KOPT-K1 (cell line): Measurements from ENCODE around the gene TYROBP.
"Not testable (repeated sequence)": the region's sequence is repeated elsewhere in the genome, so short reads cannot be mapped to it uniquely, and the experiment has no call there.

Experiments used
- H3K27ac ChIP-seq: fragments of 200-600 bp; sonication (generic); 2 replicates; pipeline ENCODE4 v1.5.1; 2016; ENCODE audit warnings: antibody characterized with exemption, mild to moderate bottlenecking, low read depth, low read length; ENCODE audit not compliant: poor library complexity, severe bottlenecking
- H3K36me3 ChIP-seq: fragments of 200-600 bp; sonication (generic); 2 replicates; pipeline ENCODE4 v1.5.1; 2017; ENCODE audit warnings: antibody characterized with exemption, mild to moderate bottlenecking, low read length, moderate library complexity; ENCODE audit not compliant: insufficient read depth
- H3K9me3 ChIP-seq: fragments of 200-600 bp; sonication (generic); 2 replicates; pipeline ENCODE4 v1.5.1; 2017; ENCODE audit warnings: antibody characterized with exemption, low read length, mild to moderate bottlenecking; ENCODE audit not compliant: insufficient read depth, poor library complexity, severe bottlenecking

Gene TYROBP

DNA sequence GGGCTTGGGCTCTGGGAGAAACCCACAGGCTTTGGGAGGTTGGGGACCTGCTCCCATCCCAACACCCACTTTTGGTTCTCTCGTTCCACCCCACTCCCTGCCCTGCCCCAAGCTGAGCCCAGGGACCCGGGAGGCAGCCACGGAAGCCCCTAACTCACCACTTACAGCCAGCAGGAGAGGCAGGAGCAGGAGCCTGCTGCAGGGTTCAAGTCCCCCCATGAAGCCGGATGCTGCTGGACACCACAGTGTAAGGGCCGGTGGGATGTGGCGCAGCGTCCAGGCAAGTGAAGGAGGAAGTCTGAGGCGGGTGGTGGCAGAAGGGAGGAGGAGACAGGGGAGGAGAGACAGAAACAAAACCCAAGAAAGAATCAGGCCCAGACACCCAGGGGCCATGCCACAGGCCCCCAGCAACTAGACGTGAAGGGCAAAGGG, at the start of gene TYROBP:
Gene TYROBP (minus strand): TSS at position 286 of the 432 bp plus-strand sequence. CDS start 67 bp downstream, at position 219.
- no peaks in the 10 kb centered on the region for H3K9me3 ChIP-seq
- peak within 1 kb of the TSS; percentile 60 for H3K27ac ChIP-seq
- no peaks in the 10 kb centered on the region for H3K36me3 ChIP-seq

DNA sequence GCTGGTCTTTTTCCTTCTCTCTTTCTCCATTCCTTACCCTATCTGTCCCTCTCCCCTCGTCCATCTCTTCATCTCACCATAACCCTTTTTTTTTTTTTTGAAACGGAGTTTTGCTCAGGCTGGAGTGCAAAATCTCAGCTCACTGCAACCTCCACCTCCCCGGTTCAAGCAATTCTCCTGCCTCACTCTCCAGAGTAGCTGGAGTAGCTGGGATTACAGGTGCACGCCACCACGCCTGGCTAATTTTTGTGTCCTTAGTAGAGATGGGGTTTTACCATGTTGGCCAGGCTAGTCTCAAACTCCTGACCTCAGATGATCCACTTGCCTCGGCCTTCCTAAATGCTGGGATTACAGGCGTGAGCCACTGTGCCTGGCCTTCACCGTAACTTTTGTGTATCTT, 49.3 kb upstream of the TYROBP start:
- not testable (repeated sequence) for H3K9me3 ChIP-seq, H3K36me3 ChIP-seq, H3K27ac ChIP-seq

DNA sequence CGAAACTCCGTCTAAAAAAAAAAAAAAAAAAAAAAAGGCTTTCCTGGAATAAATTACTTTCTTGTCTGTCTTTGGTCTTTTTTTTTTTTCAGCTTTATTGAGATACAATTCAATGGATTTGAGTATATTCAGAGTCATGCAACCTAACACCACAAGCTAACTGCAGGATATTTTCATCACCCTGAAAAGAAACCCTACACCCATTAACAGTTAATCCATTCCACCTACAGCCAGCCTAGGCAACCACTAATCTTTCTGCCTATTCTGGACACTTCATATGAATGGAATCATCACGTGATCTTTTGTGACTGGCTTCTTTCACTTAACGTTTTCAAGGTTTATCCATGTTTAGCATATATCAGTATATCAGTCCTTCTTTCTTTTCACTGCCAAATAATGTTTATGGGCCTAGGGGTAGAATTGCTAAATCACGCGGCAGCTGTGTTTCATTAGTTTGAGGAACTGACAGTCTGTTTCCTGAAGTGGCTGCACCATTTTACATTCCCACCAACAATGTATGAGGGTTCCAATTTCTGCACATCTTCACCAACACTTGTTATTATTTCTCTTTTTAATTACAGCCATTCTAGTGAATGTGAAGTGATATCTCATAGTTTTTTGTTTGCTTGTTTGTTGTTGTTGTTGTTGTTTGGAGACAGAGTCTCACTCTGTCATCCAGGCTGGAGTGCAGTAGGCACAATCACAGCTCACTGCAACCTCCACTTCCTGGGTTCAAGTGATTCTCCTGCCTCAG, 48.0 kb upstream of the TYROBP start:
- Histone ChIP-seq H3K27ac (no peak overlapping the region), H3K36me3 (no peaks in the 10 kb centered on the region), H3K9me3 (peaks cover 6% of the 10 kb centered on the region)

DNA sequence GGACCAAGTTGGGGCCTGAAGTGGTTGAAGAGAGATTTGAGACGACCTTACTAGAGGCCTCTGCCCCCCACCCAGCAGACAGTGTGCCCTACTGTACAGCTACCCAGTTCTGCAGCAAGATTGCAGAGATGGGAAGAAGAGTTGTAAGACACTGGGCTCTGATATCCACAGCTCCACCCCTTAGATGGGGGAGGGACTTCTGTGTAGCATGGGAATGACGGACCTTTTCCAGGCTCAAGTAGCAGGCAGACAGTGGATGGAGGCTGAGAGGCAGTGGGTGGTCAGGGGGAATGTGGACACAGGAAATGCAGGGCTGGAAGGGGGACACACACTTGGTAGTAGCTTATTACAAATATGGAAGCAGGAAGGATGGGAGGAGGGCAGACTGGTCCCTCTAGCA, 41.0 kb upstream of the TYROBP start:
- no peaks in the 10 kb centered on the region for H3K9me3 ChIP-seq
- H3K36me3 ChIP-seq = no peaks in the 10 kb centered on the region
- H3K27ac ChIP-seq = no peak overlapping the region

DNA sequence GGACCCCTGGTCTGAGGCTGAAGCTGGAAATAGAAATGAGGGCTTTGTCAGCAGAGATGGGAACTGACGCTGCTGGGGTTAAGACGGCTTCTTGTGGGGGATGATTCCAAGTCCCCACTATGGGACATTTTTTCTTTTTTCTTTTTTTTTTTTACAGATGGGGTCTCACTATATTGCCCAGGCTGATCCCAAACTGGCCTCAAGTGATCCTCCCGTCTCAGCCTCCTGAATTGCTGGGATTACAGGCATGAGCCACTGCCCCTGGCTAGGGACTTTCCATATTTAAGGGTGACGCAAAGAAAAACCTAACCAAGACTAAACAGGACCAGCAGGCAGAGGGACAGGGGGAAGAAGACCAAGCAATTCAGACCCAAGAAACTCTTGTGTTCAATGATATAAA, 38.1 kb upstream of the TYROBP start:
- H3K27ac ChIP-seq = no peak overlapping the region
- no peaks in the 10 kb centered on the region for H3K36me3 ChIP-seq

DNA sequence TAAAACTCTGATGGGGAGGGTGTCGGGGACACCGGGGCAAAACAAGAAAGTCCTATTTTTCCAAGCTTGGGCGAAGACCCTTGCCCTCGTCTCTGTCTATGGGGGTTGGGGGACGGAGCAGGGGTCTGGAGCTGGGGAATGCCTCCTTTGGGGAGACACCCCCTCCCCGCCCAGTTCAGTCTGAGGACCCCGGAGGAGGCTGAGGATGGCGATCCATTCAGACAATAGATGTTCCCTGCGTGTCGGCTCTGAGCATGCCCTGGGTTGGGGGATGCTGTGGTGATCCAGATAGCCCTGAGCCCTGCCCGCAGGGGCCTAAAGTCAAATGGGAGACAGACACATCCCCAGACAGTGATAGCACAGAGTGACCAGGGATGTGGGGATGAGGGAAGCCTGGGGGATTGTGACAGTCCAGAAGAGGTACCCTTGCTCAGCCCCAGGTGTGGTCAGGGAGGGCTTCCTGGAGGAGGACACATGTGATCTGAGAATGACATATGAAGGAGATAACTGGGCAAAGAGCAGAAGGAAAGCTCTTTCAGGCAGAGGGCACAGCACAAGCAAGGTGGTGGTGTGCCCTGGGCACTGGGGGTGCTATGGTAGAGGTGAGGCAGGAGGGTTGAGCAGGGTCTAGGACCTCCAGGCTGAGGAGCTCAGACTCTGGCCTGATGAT, 37.2 kb upstream of the TYROBP start:
- Histone ChIP-seq H3K36me3 (no peaks in the 10 kb centered on the region), H3K9me3 (no peaks in the 10 kb centered on the region), H3K27ac (no peak overlapping the region)

More for the DNA sequence above, 38.1 kb upstream of the TYROBP start:
- H3K9me3 ChIP-seq = no peaks in the 10 kb centered on the region

DNA sequence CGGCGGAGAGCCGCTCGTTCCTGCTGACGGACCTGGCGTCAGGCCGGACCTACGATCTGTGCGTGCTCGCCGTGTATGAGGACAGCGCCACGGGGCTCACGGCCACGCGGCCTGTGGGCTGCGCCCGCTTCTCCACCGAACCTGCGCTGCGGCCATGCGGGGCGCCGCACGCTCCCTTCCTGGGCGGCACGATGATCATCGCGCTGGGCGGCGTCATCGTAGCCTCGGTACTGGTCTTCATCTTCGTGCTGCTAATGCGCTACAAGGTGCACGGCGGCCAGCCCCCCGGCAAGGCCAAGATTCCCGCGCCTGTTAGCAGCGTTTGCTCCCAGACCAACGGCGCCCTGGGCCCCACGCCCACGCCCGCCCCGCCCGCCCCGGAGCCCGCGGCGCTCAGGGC, 36.5 kb upstream of the TYROBP start:
- Histone ChIP-seq H3K9me3 (no peaks in the 10 kb centered on the region), H3K27ac (no peak overlapping the region), H3K36me3 (no peaks in the 10 kb centered on the region)

DNA sequence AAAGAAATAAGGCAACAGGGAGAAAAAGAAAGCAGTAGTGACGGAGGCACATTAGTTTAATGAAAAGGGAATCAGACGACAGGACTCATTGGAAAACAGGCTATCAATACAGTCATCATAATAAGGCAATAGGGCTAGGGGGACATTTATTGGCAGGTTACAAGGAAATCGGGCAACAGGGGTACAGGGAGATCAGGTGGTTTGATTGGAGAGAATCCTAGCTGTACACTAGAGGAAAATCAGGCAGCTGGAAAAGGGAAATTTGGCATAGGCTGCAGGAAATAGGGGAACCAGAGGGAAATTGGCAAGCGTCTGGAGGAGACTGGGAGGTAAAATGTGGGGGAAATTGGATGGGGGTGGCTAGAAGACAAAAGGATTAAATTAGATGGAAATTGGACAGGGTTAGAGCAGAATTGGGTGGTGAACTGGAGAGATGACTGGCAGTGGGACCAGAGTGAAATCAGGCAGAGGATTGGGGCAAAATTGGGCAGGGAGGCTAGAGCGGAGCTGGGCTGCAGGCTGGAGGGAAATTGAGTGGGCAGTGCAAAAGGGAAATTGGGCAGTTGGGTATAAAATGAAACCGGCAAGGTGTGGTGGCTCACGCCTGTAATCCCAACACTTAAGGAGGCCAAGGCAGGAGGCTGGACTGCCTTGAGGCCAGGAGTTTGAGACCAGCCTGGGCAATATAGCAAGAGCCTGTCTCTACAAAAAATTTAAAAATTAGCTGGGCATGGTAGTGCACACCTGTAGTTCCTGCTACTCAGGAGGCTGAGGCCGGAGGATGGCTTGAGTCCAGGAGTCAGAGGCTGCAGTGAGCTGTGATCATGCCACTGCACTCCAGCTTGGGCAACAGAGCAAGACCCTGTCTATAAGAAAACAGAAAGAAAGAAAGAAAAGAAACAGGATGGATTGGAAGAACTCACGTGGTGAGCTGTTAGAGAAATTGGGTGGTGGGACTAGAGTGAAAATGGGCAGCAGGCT, 35.5 kb upstream of the TYROBP start:
- no peaks in the 10 kb centered on the region for H3K36me3 ChIP-seq
- H3K9me3 ChIP-seq = no peaks in the 10 kb centered on the region
- no peak overlapping the region for H3K27ac ChIP-seq

DNA sequence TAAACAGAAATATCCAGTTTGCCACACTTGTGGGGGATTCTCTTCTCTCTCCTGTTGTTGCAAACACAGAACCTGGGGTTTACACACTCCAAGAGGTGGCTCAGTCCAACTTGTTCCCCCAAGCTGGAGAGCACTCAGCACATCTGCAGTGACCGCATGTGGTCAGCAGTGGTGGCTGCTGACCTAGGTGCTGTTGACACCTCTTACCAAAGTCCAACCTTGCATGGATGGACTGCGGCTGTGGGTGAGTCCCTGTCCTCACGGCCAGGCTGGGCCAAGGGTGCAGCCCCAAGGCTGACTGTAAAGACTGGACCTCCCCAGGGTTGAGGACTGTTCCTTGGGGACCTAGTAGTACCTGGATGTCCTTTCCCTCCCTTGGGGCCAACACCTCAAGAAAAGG, 34.1 kb upstream of the TYROBP start:
- Histone ChIP-seq H3K9me3 (no peaks in the 10 kb centered on the region), H3K36me3 (no peaks in the 10 kb centered on the region), H3K27ac (no peak overlapping the region)

DNA sequence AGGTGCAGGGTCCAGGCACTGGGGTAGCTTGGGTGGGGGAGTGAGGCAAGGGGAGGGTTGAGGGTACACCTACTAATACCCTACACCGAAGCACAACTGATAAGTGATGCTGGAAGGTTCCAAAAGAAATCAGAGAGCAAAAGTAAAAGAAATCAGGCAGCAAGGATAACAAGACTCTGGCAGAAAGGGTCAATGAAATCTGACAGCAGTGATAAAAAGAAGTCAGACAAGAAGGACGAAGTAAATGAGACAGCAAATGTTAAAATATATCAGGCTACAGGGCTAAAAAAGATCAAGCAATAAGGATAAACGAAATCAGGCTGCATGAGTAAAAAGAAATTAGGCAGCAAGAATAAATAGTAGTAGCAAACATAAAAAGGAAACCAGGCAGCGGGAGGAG, 32.7 kb upstream of the TYROBP start:
- Histone ChIP-seq H3K36me3 (no peaks in the 10 kb centered on the region), H3K27ac (no peak overlapping the region), H3K9me3 (no peaks in the 10 kb centered on the region)

DNA sequence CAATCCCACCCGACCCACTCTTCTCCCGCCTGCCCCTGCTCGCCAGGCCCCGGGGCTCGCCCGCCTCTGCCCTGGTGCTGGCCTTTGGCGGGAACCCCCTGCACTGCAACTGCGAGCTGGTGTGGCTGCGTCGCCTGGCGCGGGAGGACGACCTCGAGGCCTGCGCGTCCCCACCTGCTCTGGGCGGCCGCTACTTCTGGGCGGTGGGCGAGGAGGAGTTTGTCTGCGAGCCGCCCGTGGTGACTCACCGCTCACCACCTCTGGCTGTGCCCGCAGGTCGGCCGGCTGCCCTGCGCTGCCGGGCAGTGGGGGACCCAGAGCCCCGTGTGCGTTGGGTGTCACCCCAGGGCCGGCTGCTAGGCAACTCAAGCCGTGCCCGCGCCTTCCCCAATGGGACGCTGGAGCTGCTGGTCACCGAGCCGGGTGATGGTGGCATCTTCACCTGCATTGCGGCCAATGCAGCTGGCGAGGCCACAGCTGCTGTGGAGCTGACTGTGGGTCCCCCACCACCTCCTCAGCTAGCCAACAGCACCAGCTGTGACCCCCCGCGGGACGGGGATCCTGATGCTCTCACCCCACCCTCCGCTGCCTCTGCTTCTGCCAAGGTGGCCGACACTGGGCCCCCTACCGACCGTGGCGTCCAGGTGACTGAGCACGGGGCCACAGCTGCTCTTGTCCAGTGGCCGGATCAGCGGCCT, 32.1 kb upstream of the TYROBP start:
- H3K27ac ChIP-seq = no peak overlapping the region
- H3K36me3 ChIP-seq = no peaks in the 10 kb centered on the region

DNA sequence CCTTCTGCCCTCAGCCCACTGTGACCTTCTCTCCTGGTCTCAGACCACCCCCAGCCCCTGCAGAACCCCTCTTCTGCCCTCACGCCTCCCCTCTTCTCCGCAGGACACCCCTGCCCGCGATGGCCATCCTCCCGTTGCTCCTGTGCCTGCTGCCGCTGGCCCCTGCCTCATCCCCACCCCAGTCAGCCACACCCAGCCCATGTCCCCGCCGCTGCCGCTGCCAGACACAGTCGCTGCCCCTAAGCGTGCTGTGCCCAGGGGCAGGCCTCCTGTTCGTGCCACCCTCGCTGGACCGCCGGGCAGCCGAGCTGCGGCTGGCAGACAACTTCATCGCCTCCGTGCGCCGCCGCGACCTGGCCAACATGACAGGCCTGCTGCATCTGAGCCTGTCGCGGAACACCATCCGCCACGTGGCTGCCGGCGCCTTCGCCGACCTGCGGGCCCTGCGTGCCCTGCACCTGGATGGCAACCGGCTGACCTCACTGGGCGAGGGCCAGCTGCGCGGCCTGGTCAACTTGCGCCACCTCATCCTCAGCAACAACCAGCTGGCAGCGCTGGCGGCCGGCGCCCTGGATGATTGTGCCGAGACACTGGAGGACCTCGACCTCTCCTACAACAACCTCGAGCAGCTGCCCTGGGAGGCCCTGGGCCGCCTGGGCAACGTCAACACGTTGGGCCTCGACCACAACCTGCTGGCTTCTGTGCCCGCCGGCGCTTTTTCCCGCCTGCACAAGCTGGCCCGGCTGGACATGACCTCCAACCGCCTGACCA, 31.4 kb upstream of the TYROBP start:
- no peak overlapping the region for H3K27ac ChIP-seq
- no peaks in the 10 kb centered on the region for H3K9me3 ChIP-seq
- H3K36me3 ChIP-seq = no peaks in the 10 kb centered on the region

More for the DNA sequence above, 32.1 kb upstream of the TYROBP start:
- no peaks in the 10 kb centered on the region for H3K9me3 ChIP-seq

DNA sequence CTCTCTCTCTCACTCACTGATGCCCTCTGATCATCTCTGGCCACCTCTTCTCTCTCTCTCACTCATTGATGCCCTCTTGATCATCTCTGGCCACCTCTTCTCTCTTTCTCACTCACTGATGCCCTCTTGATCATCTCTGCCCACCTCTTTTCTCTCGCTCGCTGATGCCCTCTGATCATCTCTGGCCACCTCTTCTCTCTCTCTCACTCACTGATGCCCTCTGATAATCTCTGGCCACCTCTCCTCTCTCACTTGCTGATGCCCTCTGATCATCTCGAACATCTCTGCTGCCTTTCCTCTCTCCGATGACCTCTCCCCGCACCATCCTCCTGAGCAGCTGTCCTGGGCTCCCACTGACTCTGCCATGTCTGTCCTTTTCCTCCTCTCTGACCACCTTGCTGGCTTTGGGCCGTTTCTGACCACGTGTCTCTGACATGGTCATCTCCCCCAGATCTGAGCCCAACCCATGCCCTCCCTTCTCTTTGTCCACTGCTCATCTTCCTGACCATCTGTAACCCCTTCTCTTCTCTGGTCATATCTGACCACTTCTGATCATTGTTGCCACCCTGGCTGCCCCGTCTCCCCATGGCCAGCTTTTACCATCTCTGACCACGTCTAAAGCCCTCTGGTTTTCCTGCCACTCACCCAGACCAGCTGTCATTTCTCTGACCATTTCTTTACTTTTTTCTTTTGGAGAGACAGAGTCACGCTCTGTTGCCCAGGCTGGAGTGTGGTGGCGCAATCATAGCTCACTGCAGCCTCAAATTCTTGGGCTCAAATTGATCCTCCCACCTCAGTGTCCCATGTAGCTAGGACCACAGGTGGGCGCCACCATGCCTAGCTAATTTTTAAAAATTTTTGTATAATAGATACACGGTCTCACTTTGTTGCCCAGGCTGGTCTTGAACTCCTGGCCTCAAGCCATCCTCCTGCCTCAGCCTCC, 30.5 kb upstream of the TYROBP start:
- Histone ChIP-seq H3K36me3 (no peaks in the 10 kb centered on the region), H3K27ac (no peak overlapping the region), H3K9me3 (no peaks in the 10 kb centered on the region)
